NCI-H2107 treated with DMSO at 0.1 percent for 48 hours (cell line): ENCODE data around the gene HSF4.

Source experiments
- DNase-seq: peaks from one replicate; lab custom pipeline; 2025; ENCODE audit not compliant: unreplicated experiment; lab: John Stamatoyannopoulos, UW

Gene HSF4

DNA sequence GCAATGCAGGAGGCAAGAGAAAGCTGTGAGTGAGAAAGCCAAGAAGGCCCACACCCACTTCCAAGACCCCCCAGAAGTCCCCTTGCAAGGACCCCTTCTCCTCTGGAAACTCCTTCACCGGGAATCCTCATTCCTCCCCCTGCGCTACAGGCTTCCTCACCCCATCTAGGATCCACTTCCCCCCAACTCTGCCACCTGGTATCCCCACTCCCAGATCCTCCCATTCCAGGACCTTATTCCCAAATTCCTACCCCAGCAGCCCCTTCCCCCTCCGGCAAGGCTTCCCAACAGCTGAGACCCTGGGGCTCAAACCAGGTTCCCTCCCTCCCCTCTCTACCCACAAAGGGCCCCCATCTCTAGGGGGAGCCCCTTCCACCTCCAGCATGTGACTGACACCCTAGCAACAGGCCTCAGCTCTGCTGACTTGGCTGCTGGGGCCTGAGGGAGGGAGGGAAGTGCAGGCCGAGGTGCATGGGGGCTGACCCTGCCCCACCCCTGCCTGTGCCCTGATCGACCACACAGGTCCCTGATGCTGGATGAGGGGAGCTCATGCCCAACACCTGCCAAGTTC, 2.1 kb downstream of the HSF4 start:
- DNase-seq: no peak

DNA sequence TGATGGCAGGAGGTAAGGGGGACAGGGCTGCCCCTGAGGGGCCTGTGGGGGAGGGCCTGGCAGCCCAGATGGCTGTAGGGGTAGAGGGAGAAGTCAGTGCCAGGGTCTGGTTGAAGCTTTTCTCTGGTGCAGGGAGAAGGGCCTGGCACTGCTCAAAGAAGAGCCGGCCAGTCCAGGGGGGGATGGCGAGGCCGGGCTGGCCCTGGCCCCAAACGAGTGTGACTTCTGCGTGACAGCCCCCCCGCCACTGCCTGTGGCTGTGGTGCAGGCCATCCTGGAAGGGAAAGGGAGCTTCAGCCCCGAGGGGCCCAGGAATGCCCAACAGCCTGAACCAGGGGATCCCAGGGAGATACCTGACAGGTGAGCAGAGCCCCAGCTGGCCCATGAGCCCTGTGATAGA, 3.0 kb downstream of the HSF4 start:
- no peak for DNase-seq

DNA sequence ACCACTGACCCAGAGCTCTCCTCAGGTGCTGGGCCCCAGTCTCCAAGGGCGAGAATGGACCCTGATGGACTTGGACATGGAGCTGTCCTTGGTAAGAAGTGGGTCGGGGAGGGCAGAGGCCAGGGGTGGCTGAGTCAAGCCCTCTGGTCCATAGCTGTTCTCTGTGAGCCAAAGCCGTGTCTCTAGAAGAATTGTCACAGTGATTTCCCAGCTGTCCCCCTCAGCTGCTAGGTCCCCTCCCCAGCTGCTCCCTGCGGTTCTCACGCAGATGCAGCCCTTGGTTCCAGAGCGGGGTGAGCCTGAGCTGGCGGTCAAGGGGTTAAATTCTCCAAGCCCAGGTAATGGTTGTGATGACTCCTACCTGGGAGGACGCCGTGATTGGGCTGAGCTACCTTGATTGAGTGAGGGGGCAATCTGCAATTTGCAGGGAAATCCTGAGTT, 4.5 kb downstream of the HSF4 start:
- DNase-seq: no peak

DNA sequence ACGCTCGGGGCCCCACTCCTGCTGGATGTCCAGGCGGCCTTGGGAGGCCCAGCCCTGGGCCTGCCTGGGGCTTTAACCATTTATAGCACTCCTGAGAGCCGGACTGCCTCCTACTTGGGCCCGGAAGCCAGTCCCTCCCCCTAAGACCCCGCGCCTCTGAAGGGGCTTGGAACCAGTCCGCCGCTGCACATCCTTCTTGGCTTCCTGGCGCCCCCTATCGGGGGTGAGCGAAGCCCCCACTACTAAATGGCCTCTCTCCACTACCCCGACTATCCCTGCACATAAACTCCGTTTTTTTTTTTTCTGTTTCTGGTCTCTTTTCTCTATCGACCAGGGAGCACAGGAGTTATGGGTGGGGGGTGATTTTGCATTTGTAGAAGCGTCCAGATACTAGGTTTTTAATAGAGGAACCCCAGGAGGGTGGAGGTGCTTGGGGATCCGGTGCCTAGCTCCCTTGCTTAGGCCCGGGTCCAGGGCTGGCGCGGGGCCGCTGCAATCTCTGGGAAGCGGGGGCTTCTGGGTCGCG, 5.2 kb downstream of the HSF4 start:
- DNase-seq: no peak

DNA sequence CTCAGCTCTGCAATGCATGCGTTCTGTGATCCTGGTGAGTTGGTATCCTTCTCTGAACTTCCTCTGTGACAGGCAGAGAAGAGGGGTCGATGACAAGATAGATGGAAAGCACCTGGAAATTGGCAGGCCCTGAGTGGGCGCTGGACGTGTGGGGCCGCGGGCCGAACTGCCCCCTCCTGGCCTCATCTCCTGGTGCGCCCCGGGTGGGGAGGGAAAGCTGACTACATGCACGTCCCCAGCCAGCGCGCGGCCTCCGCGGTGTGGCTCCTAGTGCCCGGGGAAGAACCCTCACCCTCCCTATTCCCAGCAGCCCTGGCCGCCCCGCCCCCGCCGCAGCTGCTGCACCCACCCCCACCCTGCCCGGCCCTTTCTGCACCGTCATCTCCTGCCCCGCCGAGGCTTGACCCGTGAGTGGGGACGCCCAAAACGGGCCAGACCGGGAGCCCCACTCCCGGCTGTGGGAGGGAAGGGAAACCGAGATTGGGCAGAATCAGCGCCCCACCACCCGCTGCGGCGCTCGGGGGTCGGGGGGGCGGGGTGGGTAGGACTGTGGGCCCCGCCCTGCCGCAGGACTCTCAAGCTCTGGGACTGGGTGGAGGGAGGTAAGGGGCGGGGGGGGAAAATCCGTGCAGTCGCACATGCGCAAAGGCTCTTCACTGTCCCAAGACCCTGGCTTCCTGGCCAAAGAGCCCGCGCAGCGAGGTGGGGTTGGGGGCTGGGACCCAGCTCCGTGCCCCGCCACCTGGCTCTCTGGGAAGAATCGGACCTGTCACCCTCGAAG, 5.8 kb downstream of the HSF4 start, which contains the start of gene NOL3:
NOL3 (plus strand) TSS at position 371 of the 781 bp plus-strand sequence.
- peak; percentile 53 for DNase-seq

DNA sequence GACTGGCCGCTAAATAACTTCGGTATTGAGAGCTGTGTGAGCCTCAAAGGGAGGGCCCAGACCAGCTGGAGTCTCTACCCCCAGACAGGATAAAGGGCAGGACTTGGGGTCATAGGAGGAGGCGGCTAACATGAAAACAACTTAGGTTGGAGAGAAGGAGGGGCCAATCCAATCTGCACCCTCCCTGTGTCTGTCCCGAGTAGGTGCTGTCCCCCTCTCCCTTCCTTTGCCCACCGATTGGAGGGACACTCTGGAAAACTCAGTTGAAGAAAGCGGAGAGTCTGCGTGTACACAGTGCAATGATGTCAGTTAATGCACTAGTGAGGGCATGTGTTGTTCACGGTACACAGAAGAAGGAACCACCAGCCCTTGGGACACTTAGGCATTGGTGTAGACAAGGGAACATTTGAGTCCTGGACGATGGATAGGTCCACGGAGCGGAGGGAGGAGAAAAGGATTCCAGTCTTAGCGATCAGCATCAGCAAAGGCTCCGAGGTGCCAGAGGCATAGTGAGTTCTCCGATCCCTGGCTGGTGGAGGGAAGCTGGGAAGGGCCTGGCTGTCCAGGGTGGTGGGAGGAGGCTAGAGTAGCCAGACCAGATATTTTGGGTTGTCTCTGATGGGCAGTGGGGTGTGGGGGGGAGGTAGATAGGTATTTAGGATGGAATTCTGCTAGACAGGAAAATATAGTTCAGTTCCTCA, 6.6 kb downstream of the HSF4 start:
- no peak for DNase-seq

DNA sequence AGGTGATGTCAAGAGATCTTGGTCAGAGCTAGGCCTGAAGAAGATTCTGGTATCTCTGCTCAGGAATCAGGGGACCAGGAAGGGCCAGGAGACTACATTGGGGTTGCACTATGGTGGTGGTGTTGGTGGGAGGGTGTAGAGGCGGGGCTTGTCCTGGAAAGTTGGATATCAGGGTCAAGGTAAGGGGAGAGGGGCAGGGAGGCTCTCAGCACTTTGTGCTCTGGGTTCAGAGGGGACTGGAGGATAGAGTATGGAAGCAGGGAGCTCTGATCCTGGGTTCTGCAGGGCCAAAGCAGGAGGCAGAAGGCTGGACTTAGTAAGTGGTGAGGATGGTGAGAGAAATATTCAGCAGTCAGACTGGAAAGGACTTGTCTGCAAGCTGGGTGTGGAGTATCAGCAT, 8.8 kb downstream of the HSF4 start:
- no peak for DNase-seq

DNA sequence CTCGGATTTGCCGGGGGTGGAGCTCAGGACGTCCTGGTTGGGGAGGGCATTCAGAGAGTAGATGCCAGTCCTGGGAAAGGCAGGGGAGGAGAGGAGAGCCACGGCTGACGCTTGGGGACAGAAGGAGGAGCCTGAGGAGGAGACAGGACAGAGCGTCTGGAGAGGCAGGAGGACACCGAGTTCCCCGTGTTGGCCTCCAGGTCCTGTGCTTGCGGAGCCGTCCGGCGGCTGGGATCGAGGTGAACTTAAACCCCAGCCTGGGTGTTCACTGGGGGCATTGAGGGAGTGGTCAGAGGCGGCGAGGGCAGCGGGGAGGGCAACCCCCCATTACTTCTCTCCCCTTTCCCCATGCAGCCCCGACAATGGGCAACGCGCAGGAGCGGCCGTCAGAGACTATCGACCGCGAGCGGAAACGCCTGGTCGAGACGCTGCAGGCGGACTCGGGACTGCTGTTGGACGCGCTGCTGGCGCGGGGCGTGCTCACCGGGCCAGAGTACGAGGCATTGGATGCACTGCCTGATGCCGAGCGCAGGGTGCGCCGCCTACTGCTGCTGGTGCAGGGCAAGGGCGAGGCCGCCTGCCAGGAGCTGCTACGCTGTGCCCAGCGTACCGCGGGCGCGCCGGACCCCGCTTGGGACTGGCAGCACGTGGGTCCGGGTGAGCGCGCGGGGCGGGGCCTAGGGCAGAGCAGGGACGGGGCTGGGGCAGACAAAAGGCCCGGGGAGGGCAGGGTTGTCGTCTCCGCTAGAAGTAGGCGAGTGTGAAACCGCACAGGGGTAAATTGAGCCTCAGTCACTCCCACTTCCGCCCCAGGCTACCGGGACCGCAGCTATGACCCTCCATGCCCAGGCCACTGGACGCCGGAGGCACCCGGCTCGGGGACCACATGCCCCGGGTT, 9.5 kb downstream of the HSF4 start:
- DNase-seq: peak; percentile 62

DNA sequence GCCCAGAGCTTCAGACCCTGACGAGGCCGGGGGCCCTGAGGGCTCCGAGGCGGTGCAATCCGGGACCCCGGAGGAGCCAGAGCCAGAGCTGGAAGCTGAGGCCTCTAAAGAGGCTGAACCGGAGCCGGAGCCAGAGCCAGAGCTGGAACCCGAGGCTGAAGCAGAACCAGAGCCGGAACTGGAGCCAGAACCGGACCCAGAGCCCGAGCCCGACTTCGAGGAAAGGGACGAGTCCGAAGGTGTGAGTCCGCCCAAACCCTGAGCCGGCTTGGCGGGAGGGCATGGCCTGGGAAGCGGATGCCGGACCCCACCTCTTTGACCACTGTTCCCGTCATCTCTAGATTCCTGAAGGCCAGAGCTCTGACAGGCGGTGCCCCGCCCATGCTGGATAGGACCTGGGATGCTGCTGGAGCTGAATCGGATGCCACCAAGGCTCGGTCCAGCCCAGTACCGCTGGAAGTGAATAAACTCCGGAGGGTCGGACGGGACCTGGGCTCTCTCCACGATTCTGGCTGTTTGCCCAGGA, 10.2 kb downstream of the HSF4 start:
- DNase-seq: no peak

DNA sequence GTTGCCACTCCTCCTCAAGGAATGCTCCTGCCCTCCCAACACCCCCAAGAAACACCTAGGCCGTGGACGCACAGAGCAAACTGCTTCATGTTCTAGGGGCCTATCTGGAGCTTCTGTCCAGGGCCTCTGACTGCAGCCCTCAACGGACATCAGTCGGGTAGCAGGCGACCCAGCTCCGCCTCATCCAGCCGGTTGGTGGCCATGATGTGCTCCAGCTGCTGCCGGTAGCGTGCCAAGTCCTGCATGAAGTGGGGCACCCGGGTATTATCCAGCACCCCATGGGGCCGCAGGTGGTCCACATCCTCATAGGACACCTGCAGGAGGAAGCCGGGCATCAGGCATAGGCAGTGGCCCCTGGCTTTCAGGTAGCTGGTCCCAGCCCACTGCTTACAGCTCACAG, 12.1 kb downstream of the HSF4 start:
- peak; percentile 12 for DNase-seq

DNA sequence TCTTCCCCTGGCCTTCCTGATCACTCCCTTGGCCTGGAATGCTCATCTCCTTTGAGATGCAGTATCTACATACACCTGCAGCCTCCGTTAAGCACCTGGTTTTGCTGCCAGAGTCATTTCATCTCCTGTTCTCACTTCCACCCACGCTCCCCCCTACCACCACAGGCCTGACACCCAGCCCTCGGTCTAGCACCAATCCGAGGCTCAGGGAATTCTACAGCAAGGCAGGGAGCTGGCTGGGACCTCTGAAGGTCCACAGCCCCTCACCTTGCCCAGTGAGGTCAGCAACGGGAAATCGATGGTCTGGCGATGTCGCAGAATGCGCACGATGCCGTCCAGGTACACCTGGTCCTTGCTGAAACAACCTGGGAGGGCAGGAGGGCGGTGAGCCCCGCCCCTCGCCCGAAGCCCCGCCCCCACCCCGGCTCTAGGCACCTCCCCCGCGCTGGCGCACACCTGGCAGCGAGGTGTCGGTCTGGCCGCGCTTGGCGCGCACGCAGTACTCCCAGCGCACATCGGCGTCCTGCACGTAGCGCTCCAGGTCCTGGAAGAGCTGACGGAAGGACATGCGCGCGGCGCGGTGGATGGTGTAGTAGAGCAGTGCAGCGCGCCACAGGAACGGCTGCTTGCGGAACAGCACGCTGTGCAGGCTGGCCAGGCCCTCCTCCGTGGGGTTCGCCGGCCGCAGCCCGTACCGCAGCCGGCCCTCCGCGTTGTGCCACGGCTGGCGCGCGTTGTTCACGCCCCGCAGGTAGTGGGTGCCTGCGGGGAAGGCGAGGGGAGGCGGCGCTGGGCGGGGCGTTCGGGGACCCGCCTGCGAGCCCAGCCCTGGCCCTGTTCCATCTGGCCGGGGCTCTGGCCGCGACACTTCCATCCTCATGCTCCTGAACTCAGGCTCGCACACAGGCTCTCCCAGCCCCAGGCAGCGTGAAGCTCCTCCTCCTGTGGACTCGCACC, 13.5 kb downstream of the HSF4 start:
- peak; percentile 58 for DNase-seq

DNA sequence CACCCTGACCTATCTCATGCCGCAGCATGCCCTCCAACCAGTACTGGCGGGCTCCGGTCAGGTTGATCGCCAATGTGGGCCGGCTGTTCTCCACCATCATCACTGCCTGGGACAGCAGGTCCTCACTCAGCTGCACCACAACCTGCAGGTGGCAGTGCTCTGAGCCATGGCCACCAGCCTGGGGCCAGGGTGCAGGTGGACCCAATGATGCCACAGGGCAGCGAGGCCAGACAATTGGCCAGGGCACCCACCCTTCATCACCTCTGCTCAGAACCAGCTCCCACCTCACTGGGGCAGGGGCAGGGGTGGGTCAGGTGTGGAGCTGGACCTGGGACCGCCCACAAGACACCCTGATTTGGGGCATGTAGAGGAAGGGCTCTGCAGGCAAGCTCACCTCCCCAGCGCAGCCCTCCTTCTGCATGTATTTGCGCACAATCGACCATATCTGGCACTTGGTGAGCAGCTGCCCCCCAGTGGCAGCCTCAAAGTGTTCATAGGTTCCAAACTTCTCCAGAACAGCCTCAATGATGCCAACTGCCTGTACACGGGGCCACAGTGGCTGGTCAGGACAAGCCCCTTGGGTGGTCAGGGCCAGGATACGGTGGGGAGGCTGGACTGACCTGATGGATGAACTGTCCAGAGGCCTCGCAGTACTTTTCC, 15.0 kb downstream of the HSF4 start:
- no peak for DNase-seq

DNA sequence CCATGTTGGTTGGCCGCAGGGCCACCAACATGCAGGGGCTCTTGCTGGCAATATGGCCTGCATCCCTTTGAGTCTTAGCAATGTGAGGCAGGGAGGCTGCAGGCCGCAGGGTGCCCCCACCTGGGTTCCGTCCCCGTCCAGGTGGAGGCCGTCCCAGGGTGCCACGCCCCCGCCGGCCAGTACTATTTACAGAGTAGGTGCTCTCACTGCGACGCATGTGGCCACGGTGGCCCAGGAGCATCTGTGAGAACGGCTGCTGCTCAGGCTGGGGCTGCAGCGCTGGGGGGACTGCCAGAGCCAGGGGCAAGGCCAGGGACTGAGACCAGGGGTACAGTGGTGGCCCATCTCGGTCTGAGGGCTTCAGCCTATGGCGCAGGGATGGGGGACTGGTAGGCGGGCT, 15.6 kb downstream of the HSF4 start:
- DNase-seq: no peak

DNA sequence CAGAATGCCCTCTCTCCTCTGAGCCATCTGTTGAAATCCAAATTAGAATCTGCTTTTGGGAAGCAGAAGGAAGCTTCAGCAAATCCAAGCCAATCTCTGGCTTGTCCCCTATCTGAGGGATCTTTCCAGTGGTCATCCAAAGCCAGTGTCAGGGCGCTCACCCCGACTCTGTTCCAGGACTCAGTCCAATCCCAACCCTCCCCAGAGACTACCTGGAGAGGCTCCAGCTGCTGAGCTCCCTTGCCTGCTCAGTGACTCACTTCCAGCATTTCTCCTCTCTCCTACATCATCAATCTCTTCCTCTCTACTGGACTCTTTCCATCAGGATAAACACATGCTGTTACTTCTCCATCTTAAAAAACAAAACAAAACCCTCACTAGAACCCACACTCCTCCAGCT, 16.8 kb downstream of the HSF4 start:
- no peak for DNase-seq

DNA sequence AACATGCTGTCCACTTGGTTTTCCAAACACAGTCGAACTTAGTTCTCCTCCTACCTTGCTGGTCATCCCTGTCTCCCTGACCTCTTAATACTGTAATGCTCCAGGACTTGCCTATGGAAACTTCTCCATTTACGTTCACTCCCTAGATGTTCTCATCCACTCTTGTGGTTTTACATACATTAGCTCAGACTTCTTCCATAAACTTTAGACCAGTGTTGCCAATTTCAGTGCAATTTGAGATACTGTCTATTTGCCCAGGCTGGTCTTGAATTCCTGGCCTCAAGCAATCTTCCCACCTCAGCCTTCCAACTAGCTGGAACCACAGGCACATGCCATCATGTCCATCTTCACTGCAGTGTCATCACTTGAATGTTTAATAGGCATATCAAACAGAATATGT, 17.7 kb downstream of the HSF4 start:
- no peak for DNase-seq

DNA sequence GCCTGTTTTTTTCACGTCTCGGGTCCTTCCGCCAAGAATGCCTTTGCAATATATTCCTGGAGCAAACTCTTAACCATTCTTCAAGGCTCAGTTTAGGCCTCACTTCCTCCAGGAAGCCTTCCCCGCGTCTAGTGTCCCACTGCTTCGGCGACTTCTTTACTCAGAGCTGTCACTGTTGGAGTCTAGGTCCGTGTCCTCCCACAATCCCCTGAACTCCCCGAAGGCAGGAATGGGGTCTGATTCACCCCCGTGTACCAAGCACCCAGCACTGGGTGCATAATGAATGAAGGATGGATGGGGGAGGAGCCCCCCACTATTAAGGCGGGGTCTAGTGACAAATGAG, 18.7 kb downstream of the HSF4 start:
- DNase-seq: no peak

DNA sequence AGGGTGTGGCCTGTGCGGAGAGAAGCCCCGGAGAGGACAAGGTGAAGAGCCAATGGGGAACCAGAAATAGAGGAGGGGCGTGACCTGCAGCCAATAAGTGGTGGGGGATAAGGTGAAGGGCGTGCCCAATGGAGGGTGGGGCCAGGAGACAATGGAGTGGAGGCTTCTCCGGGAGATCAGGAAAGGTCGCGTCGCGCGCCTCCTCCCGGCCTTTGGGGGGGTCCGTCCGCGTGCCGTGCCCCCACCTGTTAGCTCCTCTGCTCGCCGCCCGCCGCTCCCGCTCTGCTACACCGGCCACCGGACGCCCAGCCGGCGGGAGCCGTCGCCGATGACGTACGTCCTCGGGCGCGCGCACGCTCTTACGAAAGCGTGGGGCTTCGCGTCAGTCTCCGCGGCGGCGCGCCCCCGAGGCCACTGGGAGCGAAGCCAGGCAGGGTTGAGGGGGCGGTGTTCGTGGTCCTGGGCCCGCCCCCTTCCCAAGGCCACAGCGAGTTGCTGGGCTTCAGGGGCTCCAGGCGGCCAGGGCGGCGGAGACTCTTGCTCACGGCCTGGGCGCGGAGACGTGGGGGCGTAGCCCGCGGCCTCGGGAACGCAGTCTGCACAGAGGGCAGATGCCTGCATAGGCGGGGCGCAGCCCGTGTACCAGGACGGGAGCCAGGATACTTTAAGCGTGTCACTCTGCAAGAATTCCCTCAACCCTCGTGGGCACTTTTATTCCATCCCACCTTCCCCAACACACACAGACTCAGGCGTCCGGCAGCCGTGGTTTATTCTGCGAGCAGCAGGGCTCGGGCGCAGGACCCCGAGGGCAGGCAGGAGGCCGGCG, 19.3 kb downstream of the HSF4 start, which contains the start of gene MATCAP1:
MATCAP1 (minus strand) TSS at position 337 of the 826 bp plus-strand sequence. CDS start 3,353 bp downstream, outside the sequence.
- DNase-seq: peak; percentile 98

DNA sequence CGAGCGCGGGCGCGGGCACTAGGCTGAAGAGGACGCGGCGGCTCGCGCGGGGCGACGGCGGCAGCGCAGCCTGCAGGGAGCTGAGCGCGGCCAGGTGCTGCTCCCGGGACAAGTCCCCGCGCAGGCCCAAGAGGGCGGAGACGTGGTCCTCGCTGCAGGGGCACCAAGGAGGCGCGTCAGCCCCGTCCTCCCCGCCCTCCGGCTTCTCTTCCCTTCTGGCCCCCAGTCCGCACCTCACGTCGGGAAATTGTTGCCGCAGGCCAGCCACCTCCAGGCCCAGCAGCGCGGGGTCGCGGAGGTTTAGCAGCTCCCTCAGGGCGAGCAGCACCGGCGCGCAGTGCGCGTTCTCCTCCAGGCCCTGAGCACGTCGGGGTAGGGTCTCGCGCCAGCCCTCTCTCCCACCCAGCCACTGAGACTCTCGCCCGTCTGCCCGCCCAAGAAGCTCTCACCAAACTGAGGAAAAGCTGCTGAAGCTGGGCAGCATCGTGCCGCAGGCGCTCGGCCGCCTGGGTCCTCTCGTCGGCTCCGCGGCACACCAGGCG, 20.0 kb downstream of the HSF4 start:
- DNase-seq: peak; percentile 61
